ENCODE measurements around the gene ANKRD39. TPM values are rescaled to one million over a fixed set of nuclear protein-coding genes. Genes with fewer than 3 reads are reported as not detected.

The ANKRD39 gene
- total and polyA plus RNA-seq, 10 of the 15 experiments (the other 5 are each of a cell fraction or from before 2014, with no cell fraction given): 7.4 to 36.2 (median 23.7) TPM

DNA sequence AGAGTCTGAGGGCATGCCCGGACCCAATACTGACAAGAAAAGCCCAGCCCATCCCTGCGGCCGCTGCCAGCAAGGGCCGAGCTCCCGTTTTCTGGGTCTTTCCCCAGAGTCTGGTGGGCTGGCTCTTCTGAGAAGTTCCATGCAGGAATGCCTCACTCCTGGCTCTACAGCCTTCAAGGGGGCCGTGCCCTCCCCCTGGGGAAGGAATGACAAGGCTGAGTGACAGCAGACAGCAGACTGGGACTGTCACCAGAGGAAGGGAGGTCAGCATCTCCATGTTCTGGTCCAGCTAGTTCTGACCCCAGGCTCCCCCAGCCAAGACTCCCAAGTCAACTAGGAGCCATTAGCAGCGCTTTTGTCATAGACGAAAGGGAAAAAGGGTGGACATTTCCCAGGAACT, 25.1 kb upstream of the ANKRD39 start:
- WGBS (ENCODE audit: insufficient coverage, insufficient replicate concordance, low lambda C conversion rate, missing lambda C conversion rate): 33% methylated on average over 8 of the region's 8 CpGs
- Histone ChIP-seq H3K4me3 (no peak overlapping the region), H3K4me1 (ENCODE audit: control insufficient read depth, insufficient read depth, low read length) (no peaks in the 10 kb centered on the region; the same call in 1 of the 2 replicates), H3K4me2 (ENCODE audit: control insufficient read depth, insufficient read depth) (no peak overlapping the region), H3K9me3 (replicated peaks; ENCODE audit: control insufficient read depth, insufficient read depth, low read length) (no peaks in the 10 kb centered on the region), H3K27ac (ENCODE audit: control insufficient read depth, insufficient read depth) (no peak overlapping the region), H3K9ac (ENCODE audit: control insufficient read depth, insufficient read depth, low read length) (no peak overlapping the region), H3K27me3 (replicated peaks in 1 of 2; ENCODE audit: control insufficient read depth in 2 of 2, insufficient read depth in 2 of 2, low read length in 1 of 2) (no peaks in the 10 kb centered on the region), H2AFZ (ENCODE audit: control insufficient read depth, low read depth, low read length) (no peak overlapping the region), H3K79me2 (ENCODE audit: control insufficient read depth, insufficient read depth, low read length) (no peaks in the 10 kb centered on the region), H4K20me1 (ENCODE audit: control insufficient read depth, insufficient read depth) (no peaks in the 10 kb centered on the region), H3K36me3 (ENCODE audit: control insufficient read depth in 2 of 2, insufficient read depth in 2 of 2, low read length in 1 of 2) (no peaks in the 10 kb centered on the region)
- SMC1A ChIA-PET (ENCODE audit: uncharacterized antibody, unreplicated experiment): interaction anchor here (0.7 to 1.1 kb wide), 2 partner anchors 11 to 19 kb away, joined by 3 read pairs; no protein-coding TSS in a partner anchor
- DNase-seq (ENCODE audit: low read depth, low spot score): no peak
- POLR2A ChIA-PET: interaction anchor here (1.4 kb wide), 1 partner anchor 9 kb away, joined by 5 read pairs; no protein-coding TSS in a partner anchor
- BruUV-seq (replicated peaks): no TSS peak
- no peak for ATAC-seq
- TF ChIP-seq, protein P1, sequence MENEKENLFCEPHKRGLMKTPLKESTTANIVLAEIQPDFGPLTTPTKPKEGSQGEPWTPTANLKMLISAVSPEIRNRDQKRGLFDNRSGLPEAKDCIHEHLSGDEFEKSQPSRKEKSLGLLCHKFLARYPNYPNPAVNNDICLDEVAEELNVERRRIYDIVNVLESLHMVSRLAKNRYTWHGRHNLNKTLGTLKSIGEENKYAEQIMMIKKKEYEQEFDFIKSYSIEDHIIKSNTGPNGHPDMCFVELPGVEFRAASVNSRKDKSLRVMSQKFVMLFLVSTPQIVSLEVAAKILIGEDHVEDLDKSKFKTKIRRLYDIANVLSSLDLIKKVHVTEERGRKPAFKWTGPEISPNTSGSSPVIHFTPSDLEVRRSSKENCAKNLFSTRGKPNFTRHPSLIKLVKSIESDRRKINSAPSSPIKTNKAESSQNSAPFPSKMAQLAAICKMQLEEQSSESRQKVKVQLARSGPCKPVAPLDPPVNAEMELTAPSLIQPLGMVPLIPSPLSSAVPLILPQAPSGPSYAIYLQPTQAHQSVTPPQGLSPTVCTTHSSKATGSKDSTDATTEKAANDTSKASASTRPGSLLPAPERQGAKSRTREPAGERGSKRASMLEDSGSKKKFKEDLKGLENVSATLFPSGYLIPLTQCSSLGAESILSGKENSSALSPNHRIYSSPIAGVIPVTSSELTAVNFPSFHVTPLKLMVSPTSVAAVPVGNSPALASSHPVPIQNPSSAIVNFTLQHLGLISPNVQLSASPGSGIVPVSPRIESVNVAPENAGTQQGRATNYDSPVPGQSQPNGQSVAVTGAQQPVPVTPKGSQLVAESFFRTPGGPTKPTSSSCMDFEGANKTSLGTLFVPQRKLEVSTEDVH (IDR thresholded peaks at IDR 0.05; ENCODE audit: low read depth, partially characterized antibody): no peak
- no peak for FAIRE-seq
- intact Hi-C loops (cut with micrococcal nuclease; ENCODE audit: unreplicated experiment): no loop called here
- CTCF ChIA-PET: no interaction called here
- RAD21 ChIA-PET (ENCODE audit: unreplicated experiment): no interaction called here
- in situ Hi-C loops (cut with MboI): no loop called here

DNA sequence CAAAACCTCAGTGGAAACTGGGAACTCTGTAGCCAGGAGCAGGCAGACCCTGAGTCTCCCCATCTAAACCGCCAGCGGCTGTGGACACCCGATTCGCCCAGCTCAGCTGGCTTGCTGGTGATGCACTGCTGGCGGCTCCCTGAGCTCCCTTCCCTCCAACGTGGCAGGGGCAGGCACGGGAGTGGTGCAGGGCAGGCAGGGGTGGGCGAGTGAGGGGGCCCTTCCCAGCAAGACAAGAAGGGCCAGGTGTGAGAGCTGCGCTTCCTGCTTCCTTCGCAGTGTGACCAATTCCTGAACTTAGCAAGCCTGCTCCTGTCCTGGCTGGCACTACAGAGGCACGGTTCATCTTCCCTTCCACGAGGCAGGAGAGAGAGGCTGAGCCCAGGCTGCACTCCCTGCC, 24.4 kb upstream of the ANKRD39 start:
- DNase-seq (ENCODE audit: low read depth, low spot score): no peak
- ChIA-PET SMC1A (ENCODE audit: uncharacterized antibody, unreplicated experiment) (no interaction called here), CTCF (no interaction called here), RAD21 (ENCODE audit: unreplicated experiment) (no interaction called here), POLR2A (interaction anchor here (1.4 kb wide), 1 partner anchor 8 kb away, joined by 5 read pairs; no protein-coding TSS in a partner anchor)
- no TSS peak for BruUV-seq (replicated peaks)
- Histone ChIP-seq H3K9me3 (replicated peaks; ENCODE audit: control insufficient read depth, insufficient read depth, low read length) (no peaks in the 10 kb centered on the region), H3K27ac (ENCODE audit: control insufficient read depth, insufficient read depth) (no peak overlapping the region), H4K20me1 (ENCODE audit: control insufficient read depth, insufficient read depth) (no peaks in the 10 kb centered on the region), H3K36me3 (ENCODE audit: control insufficient read depth in 2 of 2, insufficient read depth in 2 of 2, low read length in 1 of 2) (no peaks in the 10 kb centered on the region), H2AFZ (ENCODE audit: control insufficient read depth, low read depth, low read length) (no peak overlapping the region), H3K79me2 (ENCODE audit: control insufficient read depth, insufficient read depth, low read length) (no peaks in the 10 kb centered on the region), H3K4me1 (ENCODE audit: control insufficient read depth, insufficient read depth, low read length) (no peaks in the 10 kb centered on the region; the same call in 1 of the 2 replicates), H3K4me2 (ENCODE audit: control insufficient read depth, insufficient read depth) (no peak overlapping the region), H3K27me3 (replicated peaks in 1 of 2; ENCODE audit: control insufficient read depth in 2 of 2, insufficient read depth in 2 of 2, low read length in 1 of 2) (no peaks in the 10 kb centered on the region), H3K9ac (ENCODE audit: control insufficient read depth, insufficient read depth, low read length) (no peak overlapping the region), H3K4me3 (no peak overlapping the region)
- 45% methylated on average over 12 of the region's 12 CpGs for WGBS (ENCODE audit: insufficient coverage, insufficient replicate concordance, low lambda C conversion rate, missing lambda C conversion rate)
- in situ Hi-C loops (cut with MboI) (no loop called here), intact Hi-C loops (cut with micrococcal nuclease; ENCODE audit: unreplicated experiment) (no loop called here)
- no peak for ATAC-seq
- FAIRE-seq: no peak
- TF ChIP-seq NR2F1 (conservative IDR thresholded peaks at IDR 0.05): no peak
- TF ChIP-seq ZNF24 (IDR thresholded peaks at IDR 0.05): no peak
- no peak for TF ChIP-seq MYC (IDR thresholded peaks at IDR 0.05; ENCODE audit: insufficient read depth, insufficient read length, insufficient replicate concordance, low read length, severe bottlenecking)
- TF ChIP-seq, protein P2, sequence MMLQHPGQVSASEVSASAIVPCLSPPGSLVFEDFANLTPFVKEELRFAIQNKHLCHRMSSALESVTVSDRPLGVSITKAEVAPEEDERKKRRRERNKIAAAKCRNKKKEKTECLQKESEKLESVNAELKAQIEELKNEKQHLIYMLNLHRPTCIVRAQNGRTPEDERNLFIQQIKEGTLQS (IDR thresholded peaks at IDR 0.05; ENCODE audit: borderline replicate concordance, extremely low read depth, low read depth, low read length): no peak
- no peak for TF ChIP-seq ZNF384 (IDR thresholded peaks at IDR 0.05; ENCODE audit: borderline replicate concordance, low read depth, low read length)
- TF ChIP-seq ATF7 (IDR thresholded peaks at IDR 0.05; ENCODE audit: low read depth): no peak
- no peak for TF ChIP-seq ZNF217 (IDR thresholded peaks at IDR 0.05)
- no peak for TF ChIP-seq RUNX3 (IDR thresholded peaks at IDR 0.05; ENCODE audit: low read length)
- TF ChIP-seq RAD51 (IDR thresholded peaks at IDR 0.05): no peak
- TF ChIP-seq EED (IDR thresholded peaks at IDR 0.05; ENCODE audit: low read depth): no peak
- TF ChIP-seq NFYB (IDR thresholded peaks at IDR 0.05; ENCODE audit: insufficient read depth, low read depth, low read length): no peak
- TF ChIP-seq HDGF (IDR thresholded peaks at IDR 0.05): no peak
- TF ChIP-seq SIN3A (IDR thresholded peaks at IDR 0.05; ENCODE audit: low read depth, low read length): no peak
- TF ChIP-seq SUPT20H (IDR thresholded peaks at IDR 0.05; ENCODE audit: borderline replicate concordance, control insufficient read depth, low read depth, low read length): no peak
- no peak for TF ChIP-seq CEBPB (IDR thresholded peaks at IDR 0.05; ENCODE audit: borderline replicate concordance in 1 of 2, low read depth in 2 of 2, low read length in 2 of 2)
- TF ChIP-seq PML (IDR thresholded peaks at IDR 0.05; ENCODE audit: low read length): no peak

All from GM12878 (cell line).